Activated CD4-positive, alpha-beta T cell treated with anti-CD3 and anti-CD28 coated beads, Interleukin-2, Interleukin-4, amounts not matched to agents 100 ng/mL and 50 ng/mL, durations not matched to agents 16 hours and 8 hours (primary cell): ENCODE measurements around the gene ARHGEF28.

Experiments used
- DNase-seq: peaks from one replicate; pipeline ENCODE4 v3.0.0-alpha.2; 2020; ENCODE audit warnings: low spot score

The ARHGEF28 gene

DNA sequence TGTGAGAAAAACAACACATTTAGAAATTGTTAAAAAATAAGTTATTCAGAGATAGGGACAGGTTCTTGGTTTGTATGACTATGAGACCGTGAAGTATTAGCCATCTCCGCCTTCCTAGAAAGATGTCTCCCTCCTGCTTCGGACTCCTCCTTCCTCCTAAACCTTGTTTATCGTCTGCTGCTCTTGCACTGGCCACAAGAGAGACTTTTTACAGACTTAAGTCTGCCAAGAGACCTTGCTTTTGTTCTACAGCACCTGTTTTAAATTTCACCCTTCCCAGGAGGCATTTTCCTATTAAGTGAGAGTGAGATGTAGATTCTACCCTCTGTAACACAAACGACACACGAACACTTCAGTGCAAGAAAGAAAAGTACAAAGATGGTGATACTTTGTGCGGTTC lies 274.6 kb downstream of the ARHGEF28 start:
- no peak for DNase-seq

DNA sequence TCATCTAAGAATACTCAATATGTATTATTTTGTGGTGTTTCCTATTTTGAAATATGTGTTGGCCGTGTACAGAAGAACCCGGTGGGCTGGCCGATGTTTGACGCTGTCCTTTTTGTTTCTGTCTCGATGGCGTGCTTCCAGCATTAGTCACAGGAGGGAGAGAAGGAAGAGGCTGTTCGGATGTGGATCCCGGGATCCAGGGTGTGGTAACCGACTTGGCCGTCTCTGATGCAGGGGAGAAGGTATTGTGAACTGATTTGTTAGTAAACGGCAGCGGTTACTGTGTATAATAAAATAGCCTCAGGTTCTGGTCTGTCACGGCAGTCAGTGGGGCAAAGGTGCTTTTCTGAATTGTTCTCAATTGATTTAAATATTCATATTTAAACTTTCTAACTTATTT lies 275.0 kb downstream of the ARHGEF28 start:
- DNase-seq = no peak

DNA sequence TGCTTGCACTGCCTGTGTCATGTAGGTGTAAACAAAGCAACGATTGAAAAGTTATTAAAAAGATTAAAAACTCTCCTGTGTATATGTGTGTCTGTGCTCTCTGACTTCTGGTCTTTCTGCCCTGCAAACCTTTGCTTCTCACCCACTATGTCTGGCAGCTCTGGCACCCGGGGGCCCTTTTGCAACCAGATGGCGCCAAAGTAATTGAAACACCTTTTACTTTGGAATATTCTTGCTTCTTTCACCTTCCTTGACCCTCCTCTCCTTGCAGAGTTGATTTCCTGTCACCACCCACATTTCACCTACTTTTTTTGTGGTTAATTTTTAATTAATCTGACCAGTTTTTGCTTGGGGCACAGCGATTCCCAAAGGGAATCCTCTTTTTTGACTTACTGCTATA lies 275.5 kb downstream of the ARHGEF28 start:
- no peak for DNase-seq

GRCh38 chr5:73902327-73903051 lies 276.5 kb downstream of the ARHGEF28 start:
- DNase-seq = peak; percentile 57

GRCh38 chr5:73903169-73903568 lies 277.2 kb downstream of the ARHGEF28 start:
- no peak for DNase-seq

- no peak for DNase-seq
These were observed 280.3 kb downstream of the ARHGEF28 start for GRCh38 chr5:73906277-73906676.

DNA sequence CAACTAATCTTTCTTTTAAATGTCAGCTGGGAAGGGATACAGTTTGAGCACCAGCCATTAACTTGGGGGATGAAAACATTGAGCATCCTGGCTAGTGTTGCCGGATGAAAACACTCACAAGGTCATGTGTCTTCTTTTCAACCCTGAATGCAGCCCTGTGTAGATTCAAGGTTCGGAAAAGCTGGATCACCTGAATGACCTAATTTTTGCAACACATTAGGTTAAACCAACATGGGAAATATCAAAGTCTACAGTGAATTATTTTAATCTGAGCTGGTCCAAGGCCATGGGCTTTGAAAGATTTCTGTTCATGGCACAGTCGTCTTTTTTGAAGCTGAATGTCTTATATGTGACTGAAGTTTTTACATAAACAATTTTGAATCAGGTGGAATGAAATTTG lies 281.2 kb downstream of the ARHGEF28 start:
- no peak for DNase-seq

- DNase-seq = no peak
These were observed 282.4 kb downstream of the ARHGEF28 start for GRCh38 chr5:73908395-73908794.

DNA sequence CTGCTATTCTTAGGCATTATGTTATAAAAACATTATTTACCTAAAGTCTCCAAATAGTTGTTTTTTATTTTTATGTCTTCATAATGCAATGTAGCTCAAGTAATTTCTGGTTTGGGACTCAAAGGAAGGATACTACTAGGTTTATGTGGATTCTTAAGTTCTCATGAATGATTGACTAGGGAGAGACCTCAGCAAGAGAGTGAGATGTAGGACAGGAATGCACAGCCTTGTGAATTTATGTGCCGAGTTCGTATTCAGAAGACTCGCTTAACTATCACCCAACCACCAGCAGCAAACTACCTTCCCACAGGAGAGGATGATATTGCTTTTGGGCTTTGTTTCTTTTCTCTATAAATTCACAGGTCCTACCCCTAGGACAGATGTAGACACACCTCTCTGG lies 282.9 kb downstream of the ARHGEF28 start:
- DNase-seq = no peak

- no peak for DNase-seq
These were observed 283.5 kb downstream of the ARHGEF28 start for GRCh38 chr5:73909474-73909873.

DNA sequence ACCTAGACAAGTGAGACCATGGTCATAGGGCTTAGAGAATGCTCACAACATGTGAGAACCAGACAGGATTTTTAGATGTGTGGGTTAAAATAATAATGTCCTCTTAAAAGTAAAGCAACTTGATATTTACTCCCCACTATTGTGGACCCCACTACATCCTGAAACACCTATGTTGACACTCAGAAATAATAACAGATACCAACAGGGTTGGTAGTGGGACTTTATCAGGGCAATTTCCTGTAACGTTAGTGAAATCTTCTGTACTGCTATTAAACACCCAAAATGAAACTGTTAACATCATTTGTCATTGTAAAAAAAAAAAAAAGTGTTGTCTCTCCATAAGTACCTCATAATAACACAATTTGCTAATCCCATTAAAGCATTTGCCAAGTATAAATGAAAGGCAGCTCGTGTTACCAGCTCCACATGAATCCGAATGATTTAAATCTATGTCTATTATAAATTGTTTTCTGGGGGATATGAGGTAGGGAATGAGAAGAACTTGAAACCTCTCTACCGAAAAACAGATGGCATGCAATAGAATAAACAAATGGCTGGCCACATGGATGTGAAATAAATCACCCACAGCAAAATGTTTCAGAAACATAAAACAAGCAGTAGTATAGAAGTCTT lies 285.9 kb downstream of the ARHGEF28 start:
- no peak for DNase-seq

GRCh38 chr5:73912821-73913271 lies 286.9 kb downstream of the ARHGEF28 start:
- peak; percentile 22 for DNase-seq

DNA sequence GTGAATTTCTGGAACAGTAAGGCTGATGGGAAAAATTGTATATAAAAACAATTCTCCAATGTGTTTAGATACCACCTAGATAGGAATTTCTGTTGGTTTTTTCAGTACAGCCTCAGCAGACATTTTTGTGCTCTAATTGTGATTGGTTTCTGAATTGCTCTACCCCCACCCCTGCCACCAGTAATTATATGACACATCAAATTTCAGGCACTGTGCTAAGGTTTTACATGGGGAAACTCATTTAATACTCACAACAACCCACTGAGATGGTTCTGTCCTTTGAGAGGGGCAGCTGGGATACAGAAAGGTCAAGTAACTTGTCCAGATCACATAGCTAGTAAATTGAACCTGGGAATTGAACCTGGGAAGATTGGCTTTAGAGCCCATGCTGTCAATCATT lies 288.0 kb downstream of the ARHGEF28 start:
- DNase-seq = no peak

DNA sequence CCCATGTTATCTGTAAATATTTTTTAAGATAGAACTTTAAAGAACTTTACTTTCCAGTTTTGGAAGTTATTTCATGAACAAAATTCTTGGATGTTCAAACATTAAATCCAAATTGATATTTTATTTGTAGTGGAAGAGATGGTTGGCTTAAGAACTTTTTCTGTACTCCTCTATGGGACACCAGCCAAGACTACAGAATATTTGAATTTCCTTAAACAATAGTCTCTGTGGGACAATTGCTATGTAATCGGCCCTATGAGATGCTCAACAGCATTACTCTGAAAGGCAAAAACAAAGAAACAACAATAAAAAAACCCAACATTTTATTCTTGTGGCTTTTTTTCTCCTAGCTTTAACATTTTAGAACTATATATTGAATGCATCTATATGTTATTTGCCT lies 289.3 kb downstream of the ARHGEF28 start:
- DNase-seq = no peak

- no peak for DNase-seq
These were observed 291.4 kb downstream of the ARHGEF28 start for GRCh38 chr5:73917433-73917832.

DNA sequence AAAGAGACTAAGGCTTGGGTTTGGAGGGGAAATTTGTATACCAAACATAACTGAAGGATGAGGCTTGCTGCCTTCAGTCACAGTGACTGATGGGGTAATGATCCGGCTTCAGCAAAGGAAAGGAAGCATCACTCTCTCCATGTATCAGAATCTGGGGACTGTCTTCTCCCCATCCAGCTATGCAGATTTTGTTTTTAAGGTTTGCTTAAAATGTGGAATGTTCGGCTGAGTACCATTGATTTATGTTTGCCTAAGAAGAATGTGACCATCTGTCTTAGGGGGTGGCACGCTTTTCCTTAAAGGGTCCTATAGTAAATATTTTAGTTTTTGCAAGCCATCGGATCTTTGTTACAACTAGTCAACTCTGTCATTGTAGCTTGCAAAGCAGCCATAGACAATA lies 291.9 kb downstream of the ARHGEF28 start:
- no peak for DNase-seq

GRCh38 chr5:73918791-73919221 lies 292.8 kb downstream of the ARHGEF28 start:
- no peak for DNase-seq

DNA sequence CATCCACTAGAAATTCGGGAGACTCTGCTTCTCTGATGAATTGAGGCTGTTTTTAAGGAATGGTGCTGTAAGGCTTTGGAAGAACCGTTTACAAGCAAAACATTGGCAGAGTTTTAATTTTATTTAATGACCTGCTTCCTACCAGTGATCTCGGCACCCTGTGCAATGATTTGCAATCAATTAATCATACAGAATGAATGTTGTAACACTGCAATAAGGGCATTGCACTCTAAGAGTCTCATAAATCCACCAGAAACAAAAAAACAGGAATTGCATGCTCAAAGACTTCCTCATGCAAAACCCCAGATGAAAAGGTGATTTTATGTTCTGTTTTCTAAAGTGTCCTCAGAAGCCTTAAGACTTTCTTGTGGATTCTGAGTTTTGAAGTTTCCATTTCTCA lies 295.7 kb downstream of the ARHGEF28 start:
- DNase-seq = no peak

- no peak for DNase-seq
These were observed 296.2 kb downstream of the ARHGEF28 start for GRCh38 chr5:73922224-73922623.

- no peak for DNase-seq
These were observed 297.0 kb downstream of the ARHGEF28 start for GRCh38 chr5:73922875-73923557.

DNA sequence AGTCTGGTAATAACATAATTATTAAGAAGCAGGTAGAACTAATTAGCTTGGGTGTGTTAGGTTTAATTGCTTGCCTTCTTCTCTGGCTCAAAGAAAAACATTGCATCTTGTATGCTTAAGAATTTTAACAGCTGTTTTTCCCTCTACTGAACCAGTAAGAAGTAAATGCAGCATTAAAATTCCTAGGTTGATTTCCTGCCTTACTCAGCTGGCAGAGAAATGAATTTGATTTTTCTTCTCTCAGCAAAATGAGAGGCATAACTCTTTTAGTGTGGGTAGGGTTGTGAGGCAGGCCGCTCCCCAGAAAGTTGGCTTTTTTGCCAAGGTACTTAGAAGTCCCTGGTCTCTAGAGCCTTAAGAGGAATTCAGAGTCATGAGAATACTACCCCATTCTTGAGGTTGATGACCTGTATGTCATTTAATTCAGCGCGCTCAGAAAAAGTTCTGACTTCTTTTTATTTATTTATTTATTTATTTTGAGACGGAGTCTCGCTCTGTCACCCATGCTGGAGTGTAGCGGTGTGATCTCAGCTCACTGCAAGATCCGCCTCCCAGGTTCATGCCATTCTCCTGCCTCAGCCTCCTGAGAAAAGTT lies 302.6 kb downstream of the ARHGEF28 start:
- no peak for DNase-seq

DNA sequence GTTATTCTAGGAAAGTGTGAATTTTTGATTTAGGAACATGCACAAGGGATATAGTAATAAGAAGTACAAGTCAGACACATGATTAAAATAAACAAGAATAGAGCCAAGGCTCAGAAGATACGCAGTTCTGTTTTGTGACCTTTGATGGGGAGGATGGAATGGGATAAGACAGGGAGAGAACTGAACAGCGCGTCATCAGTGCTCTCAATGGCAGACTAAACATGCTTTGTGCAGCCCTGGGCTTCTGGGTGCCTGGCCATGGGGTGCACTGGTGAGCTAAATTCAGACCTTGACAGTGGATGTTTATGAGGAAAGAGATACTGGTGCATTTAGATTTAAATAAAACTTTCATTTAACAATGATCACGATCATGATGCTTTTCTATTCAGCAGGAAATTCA lies 309.7 kb downstream of the ARHGEF28 start:
- DNase-seq = no peak
